NCI-H128 (cell line): ENCODE measurements around the gene TRAK1.

Experiments
- DNase-seq: peaks from one replicate; lab custom pipeline; 2025; ENCODE audit not compliant: unreplicated experiment; lab: John Stamatoyannopoulos, UW

Gene TRAK1

GRCh38 chr3:42202217-42202865, 111.2 kb downstream of the TRAK1 start:
- DNase-seq = no peak

- no peak for DNase-seq
Measured at GRCh38 chr3:42204867-42205599, 113.9 kb downstream of the TRAK1 start.

GRCh38 chr3:42205800-42206514, 114.8 kb downstream of the TRAK1 start:
- no peak for DNase-seq

- DNase-seq = no peak
Measured at GRCh38 chr3:42209917-42210316, 118.8 kb downstream of the TRAK1 start.

- DNase-seq = no peak
Measured at GRCh38 chr3:42210726-42211125, 119.6 kb downstream of the TRAK1 start.

GRCh38 chr3:42213417-42213816, 122.3 kb downstream of the TRAK1 start:
- DNase-seq = no peak

GRCh38 chr3:42214064-42214463, 122.9 kb downstream of the TRAK1 start:
- peak; percentile 76 for DNase-seq

GRCh38 chr3:42214565-42215283, 123.6 kb downstream of the TRAK1 start:
- no peak for DNase-seq

- DNase-seq = no peak
Measured at GRCh38 chr3:42216302-42216701, 125.1 kb downstream of the TRAK1 start.

GRCh38 chr3:42216931-42217333, 125.8 kb downstream of the TRAK1 start:
- DNase-seq = no peak

GRCh38 chr3:42220436-42221121, 129.4 kb downstream of the TRAK1 start:
- no peak for DNase-seq

- no peak for DNase-seq
Measured at GRCh38 chr3:42222942-42223693, 132.0 kb downstream of the TRAK1 start.

GRCh38 chr3:42224178-42224577, 133.0 kb downstream of the TRAK1 start:
- DNase-seq = no peak

GRCh38 chr3:42224658-42225421, 133.7 kb downstream of the TRAK1 start:
- DNase-seq = no peak

- no peak for DNase-seq
Measured at GRCh38 chr3:42225486-42226363, 134.6 kb downstream of the TRAK1 start.

- DNase-seq = no peak
Measured at GRCh38 chr3:42226470-42227425, 135.6 kb downstream of the TRAK1 start.

GRCh38 chr3:42228796-42229195, 137.6 kb downstream of the TRAK1 start:
- no peak for DNase-seq
